ENCODE data around the gene RFNG. TPM values are rescaled to one million over a fixed set of nuclear protein-coding genes. Genes with fewer than 3 reads are reported as not detected.

The RFNG gene
- total and polyA plus RNA-seq, 2 of the 13 experiments (the other 11 are each of a cell fraction or from before 2014, with no cell fraction given), result 61.4 to 64.0 TPM

- peak; percentile 4; the same call in 1 of the 2 replicates for TF ChIP-seq ZSCAN20 (CRISPR knock-in tag; IDR thresholded peaks at IDR 0.05; ENCODE audit: borderline replicate concordance)
- TF ChIP-seq MBD4 (IDR thresholded peaks at IDR 0.05; ENCODE audit: borderline replicate concordance, low read length), result no peak
- TF ChIP-seq ATF5 (CRISPR knock-in tag; IDR thresholded peaks at IDR 0.05; ENCODE audit: low read depth), result 0 out of 2 replicates have a peak, but pooled peaks have one; percentile 16
- no peak for TF ChIP-seq ZNF350 (CRISPR knock-in tag; IDR thresholded peaks at IDR 0.05; ENCODE audit: borderline replicate concordance, low read depth)
- no peak for TF ChIP-seq ZNF615 (CRISPR knock-in tag; IDR thresholded peaks at IDR 0.05; ENCODE audit: borderline replicate concordance)
- no peak; the same call in 1 of the 2 replicates for TF ChIP-seq ZNF232 (CRISPR knock-in tag; IDR thresholded peaks at IDR 0.05; ENCODE audit: borderline replicate concordance)
- TF ChIP-seq PBX2 (CRISPR knock-in tag; IDR thresholded peaks at IDR 0.05), result no peak
- TF ChIP-seq ZFP37 (CRISPR knock-in tag; IDR thresholded peaks at IDR 0.05; ENCODE audit: borderline replicate concordance), result no peak
- TF ChIP-seq ZNF598 (CRISPR knock-in tag; IDR thresholded peaks at IDR 0.05; ENCODE audit: borderline replicate concordance), result peak; percentile 25; the same call in 1 of the 2 replicates
- TF ChIP-seq SNAPC2 (CRISPR knock-in tag; IDR thresholded peaks at IDR 0.05), result no peak
- TF ChIP-seq SAP130 (CRISPR knock-in tag; IDR thresholded peaks at IDR 0.05; ENCODE audit: low read depth), result peak; percentile 32; the same call in 1 of the 2 replicates
- TF ChIP-seq SNAPC5 (CRISPR knock-in tag; IDR thresholded peaks at IDR 0.05; ENCODE audit: borderline replicate concordance), result no peak; the same call in 1 of the 2 replicates
- peak; percentile 67; the same call in 1 of the 2 replicates for TF ChIP-seq PHF20 (CRISPR knock-in tag; IDR thresholded peaks at IDR 0.05)
- no peak for TF ChIP-seq ZBTB8A (CRISPR knock-in tag; IDR thresholded peaks at IDR 0.05; ENCODE audit: borderline replicate concordance, low read depth)
- TF ChIP-seq EED (CRISPR knock-in tag; IDR thresholded peaks at IDR 0.05), result no peak
- peak; percentile 73 for TF ChIP-seq HNRNPK (IDR thresholded peaks at IDR 0.05; ENCODE audit: low read depth, low read length, poor library complexity, severe bottlenecking)
- no peak for TF ChIP-seq ZSCAN30 (CRISPR knock-in tag; IDR thresholded peaks at IDR 0.05)
- no peak; the same call in 1 of the 2 replicates for TF ChIP-seq ZNF574 (CRISPR knock-in tag; IDR thresholded peaks at IDR 0.05)
- no peak for TF ChIP-seq DBP (CRISPR knock-in tag; IDR thresholded peaks at IDR 0.05; ENCODE audit: not compliant biosample characterization)
- TF ChIP-seq ZFYVE20 (CRISPR knock-in tag; IDR thresholded peaks at IDR 0.05; ENCODE audit: borderline replicate concordance, low read depth), result no peak
These were observed 47.5 kb upstream of the RFNG start (continued) for GRCh38 chr17:82098939-82099763.
